RKO (cell line): Measurements from ENCODE around the gene KSR2.

Source experiments
- DNase-seq: peaks from one replicate; pipeline ENCODE4 v3.0.0-alpha.2; 2016; ENCODE audit warnings: low spot score

Gene KSR2

DNA sequence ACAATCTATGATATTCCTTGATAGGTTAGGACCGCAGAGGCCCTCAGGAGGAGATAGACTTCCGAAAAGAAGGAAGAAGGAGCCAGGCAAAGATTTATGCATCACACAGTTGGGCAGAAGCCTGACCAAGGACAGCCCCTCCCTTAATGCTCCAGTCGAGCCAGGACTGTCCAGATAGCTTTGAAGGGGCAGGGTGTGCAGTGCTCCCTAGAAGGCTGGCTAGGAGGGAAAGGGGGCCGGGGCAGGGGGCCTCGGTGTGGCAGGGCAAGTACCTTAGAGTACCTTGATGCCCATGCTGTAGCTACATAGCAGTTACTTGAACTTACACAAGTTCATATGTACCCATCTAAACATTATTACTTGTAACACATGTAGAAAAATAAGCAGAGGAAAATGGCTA, 512.7 kb downstream of the KSR2 start:
- no peak for DNase-seq

DNA sequence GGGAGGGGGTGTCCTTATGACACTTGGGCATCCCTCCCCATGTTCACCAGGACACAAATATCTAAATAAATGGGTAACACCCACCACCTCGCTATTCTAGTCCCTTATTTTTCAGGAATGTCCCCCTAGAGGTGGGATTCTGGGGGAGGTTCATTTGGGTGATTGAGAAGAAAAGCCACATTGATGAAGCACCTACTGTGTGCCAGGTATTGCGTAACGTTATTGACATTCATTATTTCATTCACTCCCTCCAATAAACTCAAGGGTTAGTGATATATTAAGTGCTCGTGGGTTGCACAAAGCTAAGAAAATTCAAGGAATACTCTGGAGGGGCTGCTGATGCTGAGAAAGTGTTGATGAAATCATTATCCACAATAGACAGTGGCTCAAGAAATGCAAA, 514.8 kb downstream of the KSR2 start:
- DNase-seq: no peak

DNA sequence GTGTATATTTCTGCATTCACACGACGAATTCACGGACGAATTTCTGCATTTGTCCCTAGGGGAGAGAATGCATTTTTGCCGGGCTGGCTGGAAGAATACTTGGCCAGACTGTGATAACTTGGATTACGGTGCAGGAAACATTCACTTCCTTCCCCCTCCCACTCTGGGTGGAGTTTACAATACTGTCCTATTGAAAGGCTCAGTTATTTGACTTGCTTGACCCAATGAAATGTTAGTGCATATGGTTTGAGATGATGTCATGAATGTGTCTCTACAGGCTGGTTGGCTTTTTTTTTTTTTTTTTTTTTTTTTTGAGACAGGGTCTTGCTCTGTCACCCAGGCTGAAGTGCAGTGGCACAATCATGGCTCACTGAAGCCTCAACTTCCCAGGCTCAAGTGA, 516.7 kb downstream of the KSR2 start:
- DNase-seq: no peak

DNA sequence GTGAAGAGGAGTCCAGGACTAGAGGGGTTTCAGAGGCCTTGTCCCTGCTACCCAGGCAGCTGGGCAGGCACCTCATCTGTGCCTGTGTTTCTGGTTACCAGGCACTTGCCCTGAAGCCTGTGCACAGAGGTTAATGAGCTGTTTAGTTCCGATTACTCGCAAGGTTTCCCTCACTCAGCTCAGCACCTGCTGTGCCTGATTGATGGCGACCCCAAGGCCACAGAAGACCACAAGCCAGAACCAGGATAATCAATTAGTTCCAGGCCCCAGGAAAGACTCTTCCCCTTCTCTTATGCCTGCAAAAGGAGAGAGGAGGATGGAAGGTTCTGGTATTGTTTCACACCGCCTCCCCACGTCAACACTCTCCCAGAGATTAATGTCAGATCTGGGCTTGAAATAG, 518.6 kb downstream of the KSR2 start:
- DNase-seq: no peak

DNA sequence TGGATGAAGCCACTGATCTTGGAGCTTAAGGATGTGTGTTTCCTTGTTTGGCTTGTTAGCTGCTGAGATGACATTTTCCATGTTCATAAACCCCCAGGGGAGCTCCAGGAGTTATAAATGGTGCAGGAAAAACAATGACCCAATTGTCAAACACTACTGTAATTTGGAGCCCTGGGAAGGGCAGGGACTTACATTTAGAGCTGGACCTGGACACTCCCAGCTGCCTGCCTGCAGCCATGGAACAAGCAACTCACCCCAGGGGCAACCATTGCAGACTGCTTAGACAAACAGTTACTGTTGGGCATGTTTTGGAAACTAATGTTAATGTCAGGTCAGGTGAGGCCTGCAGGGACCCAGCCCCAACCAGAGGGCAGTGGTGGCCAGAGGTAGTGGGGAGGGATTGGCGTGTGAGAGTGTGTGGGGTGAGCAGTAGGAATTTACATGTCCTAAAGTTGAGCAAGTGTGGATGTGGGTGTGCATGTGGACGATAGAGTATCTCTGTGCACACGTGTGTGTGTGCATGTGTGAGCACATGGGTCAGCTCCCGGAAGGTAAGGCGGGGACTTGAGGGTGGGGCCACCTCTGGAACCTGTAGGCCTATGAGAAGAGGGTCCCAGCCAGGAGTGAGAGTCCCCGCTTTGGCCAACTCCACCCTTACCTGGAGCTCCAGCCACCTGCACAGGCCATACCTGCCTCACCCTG, 521.0 kb downstream of the KSR2 start:
- DNase-seq: no peak

DNA sequence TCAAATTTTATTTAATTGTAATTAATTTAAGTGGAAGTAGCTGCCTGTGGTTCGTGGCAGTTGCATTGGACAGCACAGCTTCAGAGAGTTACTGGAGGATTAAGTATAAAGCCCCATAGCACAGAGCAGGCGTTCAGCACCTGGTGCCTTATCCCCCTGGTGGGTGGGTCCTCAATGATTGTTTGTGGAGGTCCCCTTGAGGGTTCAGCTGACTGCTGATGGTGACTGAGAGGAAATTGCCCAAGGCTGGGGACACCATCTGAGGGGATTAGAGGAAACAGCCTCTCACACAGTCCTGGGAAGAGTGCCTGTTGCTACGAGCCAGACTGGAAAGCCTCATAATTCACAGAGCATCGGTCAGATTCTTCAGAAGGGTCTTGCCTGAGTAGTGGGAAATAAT, 524.0 kb downstream of the KSR2 start:
- no peak for DNase-seq

DNA sequence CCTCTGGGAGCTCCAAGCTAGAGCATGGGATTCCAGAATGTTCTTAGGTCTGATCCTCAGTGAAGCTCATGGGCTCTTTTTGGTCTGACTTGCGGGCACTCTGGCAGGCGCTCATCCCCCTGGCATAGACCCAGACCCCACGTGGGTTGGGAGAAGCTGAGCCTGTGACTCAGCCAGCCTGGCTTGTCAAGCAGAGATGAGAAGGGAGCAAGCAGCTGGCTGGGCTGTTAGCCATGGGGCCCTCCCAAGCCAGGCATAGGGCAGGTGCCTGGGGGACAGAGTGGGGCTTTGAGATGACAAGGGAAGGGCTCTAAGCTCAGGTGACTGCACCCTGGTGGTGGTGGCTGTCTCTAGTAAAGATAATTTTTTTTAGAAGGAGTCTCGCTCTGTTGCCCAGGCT, 527.0 kb downstream of the KSR2 start:
- DNase-seq: peak; percentile 30

DNA sequence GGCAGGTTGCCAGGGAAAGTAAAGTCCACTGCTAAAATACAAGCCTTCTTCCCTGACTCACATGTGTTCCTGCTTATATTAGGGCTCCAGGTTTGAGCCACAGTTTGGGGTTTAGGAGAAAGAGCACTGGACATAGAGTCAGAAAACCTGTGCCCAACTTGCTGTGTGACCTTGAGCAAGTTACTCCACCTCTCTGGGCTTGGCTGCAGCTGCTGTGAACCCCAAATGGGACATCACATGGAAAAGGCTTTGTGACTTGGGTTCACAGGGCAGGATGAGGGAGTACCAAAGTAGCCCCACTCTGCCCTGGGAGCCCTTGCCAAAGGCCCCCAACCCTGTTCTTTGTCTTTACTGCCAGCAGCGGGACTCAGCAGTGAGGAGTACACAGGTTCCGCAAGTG, 528.4 kb downstream of the KSR2 start:
- DNase-seq: no peak

DNA sequence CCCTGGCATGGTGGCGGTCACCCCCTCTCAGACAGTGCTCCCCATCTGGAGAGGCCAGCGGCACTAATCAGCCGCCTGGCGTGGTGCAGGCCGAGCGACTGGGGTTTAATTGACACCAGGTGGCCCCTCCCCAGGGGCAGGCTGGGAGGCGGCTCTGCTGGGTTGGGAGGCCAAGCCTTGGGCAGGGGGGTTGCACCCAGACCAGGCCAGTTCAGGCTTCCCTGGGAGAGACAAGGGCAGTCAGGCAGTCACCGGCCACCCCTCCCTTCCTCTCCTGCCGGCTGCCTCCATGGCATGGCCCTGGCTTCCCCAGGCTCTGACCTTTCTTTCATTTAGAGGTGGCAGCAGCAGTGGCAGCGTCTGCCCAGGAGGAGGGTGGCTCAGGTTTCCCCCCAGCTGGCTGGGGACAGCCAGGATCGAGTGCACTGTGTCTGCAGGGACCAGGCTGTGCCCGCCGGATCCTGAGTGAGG, 529.2 kb downstream of the KSR2 start:
- no peak for DNase-seq

DNA sequence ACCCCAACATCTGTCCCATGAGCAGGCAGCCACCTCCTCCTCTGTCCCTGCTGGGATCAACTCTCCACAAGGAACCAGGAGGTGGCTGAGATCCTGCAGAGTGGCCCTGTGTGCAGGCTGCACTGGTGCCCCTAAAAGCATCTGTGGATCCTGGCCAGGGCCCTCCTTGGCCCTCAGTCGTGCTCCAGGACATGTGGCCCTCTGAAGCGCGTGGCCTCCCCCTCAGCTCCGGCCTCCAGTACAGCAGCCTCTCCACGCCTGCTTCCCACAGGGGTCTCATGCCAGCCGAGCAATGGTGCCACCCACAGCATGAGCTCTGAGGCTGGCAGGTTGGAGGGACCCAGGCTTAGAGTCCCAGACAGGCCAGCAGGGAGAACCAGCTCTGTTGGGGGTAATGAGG, 530.0 kb downstream of the KSR2 start:
- no peak for DNase-seq

DNA sequence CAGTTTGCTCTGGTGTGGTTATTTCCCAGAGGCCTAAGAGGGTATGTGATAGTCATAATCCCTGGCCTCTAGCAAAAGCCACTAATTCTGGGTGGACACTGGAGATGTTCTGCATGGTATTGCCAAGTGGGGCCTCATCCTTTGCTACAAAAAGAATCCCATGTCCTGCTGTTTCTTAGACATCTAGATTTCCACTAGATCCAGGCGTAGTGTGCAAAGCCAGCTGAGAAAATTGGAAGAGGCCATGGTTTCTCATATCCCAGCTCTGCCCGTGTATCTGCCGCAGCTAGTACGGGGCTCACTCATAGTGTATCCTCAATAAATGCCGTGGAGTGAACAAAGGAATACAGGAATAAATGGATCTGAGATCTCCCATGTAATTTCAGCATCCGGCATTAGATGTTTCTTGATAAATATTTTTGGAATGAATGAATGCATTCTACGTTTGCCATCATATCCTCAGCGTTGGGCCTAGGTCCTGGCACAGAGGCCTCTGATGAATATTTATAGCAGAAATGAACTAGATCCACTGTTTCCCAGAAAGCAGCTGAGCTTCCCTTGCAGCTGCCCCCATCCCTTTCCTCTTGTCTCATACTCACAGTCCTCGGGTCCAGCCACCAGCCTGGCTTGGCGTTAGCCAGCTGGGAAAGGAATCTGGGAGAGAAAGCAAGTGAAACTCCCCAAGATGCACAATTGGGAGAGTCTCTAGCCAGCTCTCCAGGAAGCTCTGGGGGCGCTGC, 531.1 kb downstream of the KSR2 start:
- no peak for DNase-seq

DNA sequence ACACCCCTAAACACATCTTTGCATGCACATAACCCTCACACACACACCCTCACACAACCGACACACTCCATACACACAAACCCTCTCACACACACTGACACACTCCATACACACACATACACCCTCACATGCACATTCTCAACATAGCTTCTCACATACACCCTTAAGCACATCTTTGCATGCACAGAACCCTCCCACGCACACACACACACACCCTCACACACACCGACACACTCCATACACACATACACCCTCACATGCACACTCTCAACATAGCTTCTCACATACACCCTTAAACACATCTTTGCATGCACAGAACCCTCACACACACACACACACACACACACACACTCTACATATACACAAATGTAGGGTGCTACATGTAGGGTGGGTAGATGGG, 534.9 kb downstream of the KSR2 start:
- DNase-seq: no peak

DNA sequence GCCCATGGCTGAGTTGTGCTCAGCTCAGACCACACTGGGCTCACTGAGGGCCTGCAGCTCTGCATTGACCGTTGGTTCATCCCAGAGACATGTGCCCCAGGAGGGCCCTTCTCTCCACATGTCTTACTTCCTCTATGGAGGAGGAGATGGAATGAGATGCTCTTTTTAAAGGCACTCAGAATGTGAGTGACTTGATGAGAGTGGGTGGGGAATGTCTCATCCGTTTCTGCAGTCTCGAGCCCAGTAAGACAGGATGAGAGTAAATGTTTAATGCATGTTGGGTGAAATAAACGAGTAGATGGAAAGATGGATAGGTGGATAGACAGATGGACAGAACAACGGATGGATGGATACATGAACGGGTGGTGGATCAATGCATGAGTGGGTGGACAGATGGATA, 538.5 kb downstream of the KSR2 start:
- DNase-seq: no peak

DNA sequence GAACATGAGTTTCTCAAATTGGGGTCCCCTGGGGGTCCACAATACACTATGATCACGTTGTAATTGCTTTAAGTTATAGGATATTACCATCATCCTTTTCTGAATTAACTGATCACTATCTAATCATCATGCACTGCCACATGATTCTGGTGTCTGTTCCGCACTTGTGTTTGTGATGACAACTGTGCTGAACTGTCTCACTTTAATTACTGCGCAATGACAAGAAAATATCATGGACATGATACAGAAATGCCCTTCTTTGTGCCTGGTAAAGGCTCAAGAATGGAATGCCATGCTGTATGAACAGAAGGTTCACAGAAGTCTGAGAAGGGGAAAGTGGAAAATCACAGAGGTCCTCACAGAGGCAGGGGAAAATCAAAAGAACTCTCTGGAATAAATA, 541.6 kb downstream of the KSR2 start:
- no peak for DNase-seq

DNA sequence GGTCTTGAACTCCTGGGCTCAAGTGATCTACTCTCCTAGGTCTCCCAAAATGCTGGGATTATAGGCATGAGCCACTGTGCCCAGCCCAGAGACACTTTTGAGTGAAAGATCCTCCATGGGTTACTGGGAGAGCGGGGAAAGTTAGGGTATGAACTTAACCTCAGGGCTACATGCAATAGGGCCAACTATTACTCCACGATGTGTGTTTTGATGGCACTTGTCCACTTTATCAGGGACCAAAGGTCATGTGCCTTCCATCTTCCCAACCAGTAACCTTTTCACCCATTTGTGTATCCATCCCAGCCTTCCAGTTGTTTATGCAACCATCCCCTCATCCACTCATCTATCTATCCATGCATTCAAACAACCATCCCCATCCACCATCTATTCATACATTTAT, 546.8 kb downstream of the KSR2 start:
- DNase-seq: no peak

DNA sequence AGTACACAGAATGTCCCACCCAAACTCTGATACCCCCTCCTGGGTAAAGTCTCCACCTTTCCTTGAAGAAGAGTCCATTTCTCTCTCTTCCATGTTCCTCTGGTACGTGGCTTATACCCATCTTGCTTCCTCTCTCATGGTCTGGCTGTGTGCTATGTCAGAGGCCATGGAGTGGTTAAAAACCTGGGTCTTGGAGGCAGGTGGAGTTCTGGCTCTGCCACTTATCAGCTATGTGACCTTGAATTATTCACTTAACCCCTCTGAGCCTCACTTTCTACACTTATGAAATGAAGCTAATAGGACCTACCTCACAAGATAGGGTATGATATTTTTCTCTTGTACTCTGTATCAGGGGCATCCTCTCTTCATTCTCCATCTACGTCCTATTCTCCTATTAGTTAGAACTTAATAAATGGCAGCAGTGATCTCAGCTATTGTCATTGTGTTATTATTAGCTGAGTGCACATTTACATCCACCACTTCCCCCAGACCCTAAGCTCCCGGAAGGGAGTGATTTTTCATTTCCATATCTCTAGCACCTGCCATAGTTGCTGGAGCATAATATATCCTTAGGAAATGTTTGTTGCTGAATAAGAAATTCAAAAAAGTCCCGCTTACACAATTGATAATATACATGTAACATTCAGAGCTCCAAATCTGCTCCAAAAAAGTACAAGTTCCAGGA, 547.6 kb downstream of the KSR2 start:
- DNase-seq: no peak

DNA sequence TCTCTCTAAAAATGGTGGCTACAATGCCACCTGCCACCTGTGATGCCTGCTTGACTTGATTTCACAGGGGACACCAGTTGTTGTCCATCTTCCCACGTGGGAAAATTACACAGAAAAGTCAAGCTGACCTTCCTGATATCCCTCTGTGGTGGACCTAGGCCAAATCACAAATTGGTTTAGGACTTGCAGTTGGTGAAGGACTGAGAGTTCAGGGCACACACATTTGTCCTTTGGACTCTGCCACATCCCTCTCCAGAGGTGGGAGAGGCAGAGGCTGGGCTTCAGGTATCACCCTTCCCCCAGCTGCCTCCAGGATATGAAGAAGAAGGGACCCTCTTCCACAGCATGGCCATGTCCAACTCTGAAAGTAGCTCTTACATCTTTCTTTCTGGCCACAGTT, 551.8 kb downstream of the KSR2 start:
- no peak for DNase-seq

DNA sequence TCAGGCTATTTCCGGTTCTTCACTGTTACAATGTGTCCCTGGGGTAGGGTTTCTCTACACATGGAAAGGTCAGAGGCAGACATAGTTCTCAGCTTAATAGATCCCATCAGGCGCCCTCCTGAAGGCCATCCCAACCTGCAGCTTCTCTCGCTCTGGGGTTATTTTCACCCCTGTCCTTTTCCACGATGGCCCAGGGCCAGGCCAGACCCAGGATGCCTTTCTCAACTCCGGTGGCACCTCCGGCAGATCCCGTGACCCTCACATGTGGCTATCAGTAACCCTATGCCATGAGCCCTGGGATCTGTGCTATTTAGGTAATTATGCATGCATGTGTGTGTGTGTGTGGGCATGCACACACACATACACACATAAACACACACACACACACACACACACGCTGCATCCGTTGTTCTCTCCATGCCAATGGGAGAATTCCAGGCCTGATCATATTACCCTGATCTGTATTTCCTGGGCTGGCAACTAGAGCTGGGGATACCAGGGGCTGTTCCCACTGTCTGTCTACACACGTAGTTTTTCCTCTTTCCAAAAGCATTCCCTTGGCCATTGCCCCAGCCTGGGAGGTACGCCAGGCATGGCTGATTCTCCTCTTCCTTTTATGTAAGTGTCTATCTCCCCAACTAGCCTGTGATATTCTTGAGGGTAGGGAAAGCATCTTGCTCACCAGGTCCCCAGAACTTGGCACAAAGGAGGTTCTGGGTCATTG, 556.2 kb downstream of the KSR2 start:
- DNase-seq: no peak

DNA sequence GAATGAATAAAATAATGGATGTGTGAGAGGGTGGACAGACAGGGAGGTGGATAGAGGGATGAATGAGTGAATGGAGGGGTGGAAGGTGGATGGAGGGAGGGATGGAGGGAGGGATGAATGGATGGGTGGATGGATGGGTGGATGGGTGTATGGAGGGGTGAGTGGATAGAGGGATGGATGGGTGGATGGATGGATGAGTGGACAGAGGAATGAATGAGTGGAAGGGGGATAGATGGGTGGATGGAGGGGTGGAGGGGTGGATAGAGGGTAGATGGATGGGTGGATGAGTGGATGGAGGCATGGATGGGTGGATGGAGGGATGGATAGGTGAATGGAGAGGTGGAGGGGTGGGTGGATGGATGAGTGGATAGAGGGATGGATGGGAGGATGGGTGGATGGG, 559.5 kb downstream of the KSR2 start:
- no peak for DNase-seq

DNA sequence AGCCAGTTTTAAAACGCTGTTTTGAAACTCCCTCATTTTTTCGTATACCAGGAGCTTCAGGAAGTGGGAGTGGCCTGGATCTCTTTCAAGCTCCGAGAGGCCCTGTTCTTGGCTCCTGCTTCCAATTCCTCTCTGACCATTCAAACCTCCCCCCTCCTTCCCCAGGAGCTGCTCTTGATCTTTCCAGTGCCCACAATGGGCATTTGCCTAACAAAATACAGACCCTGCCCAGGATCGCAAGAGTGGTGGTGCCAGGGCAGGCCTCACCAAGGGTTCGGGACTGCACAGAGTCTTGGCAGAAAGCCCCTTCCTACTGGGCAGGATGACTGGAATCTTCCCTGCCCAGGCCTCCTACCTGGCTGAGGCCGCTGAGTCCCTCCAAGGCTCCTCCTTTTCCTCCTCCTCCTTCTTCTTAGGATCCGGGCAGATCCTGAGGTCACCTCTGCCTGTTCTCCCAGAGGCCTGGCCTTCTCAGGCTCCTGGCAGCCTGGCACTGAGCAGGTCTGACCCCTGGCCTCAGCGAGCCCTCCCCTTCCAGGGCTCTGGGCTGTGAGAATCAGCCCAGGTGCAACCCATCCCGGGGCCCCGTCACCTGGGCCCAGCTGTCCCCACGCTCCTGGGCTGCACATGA, 560.5 kb downstream of the KSR2 start:
- DNase-seq: no peak

DNA sequence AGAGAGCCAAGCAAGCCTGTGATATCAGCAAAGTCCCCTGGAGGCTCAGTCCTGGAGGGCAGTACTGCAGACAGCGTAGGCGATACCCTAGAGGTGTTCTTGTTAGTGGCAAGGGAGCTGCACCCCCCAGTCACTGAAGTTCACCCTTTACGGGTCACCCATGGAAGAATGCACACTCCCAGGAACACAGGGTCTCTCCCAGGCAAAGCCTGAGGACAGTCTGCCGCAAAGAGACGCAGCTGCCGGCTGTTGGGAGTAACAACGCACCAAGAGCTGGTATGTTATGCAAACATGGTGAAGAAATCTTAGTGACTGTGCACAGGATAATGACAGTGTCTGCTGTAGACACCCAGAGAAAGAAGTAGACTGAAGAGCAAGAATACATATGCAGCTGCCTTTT, 563.9 kb downstream of the KSR2 start:
- DNase-seq: no peak

DNA sequence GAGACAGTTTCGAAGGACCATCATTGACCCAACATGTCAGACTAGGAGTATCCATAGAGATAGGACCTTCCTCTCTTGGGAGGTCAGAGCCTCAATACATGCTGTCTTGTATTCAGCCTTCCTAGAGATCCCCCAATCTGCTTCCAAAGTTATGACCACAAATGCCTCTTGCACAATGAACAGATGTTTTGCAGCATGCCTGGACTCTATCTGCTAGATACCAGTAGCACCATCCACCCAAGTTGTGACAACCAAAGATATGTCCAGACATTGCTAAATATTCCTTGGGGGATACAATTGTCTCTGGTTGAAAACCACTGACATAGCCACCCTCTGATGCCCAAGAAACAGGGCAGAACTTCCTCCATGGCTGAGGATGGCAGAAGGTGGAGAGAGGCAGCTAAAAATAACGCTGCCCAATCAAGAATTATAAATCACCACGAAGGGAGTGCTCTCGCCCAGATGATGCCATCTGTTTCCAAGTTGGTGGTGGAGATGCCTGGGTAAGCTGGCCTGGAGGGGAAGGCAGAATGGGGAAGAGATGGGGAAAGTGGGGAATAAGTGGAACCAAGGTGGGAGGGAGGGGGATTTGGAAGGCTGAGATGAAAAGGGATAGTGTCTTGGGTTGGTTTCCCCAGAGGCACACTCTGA, 564.5 kb downstream of the KSR2 start:
- no peak for DNase-seq
